Stimulated activated CD8-positive, alpha-beta memory T cell treated with anti-CD3 and anti-CD28 coated beads, Interleukin-4, amount 100 ng/mL, for 4 hours (primary cell): Measurements from ENCODE around the gene ATP6V1C2.
"Not testable (repeated sequence)": the region's sequence is repeated elsewhere in the genome, so short reads cannot be mapped to it uniquely, and the experiment has no call there.

Experiments used
- DNase-seq, 2 donors: peaks; one replicate each; pipeline ENCODE4 v3.0.0-alpha.2; 2020; ENCODE audit warnings: low read depth in 2 of 2, low spot score in 1 of 2

The ATP6V1C2 gene

GRCh38 chr2:10784719-10785118 lies 63.3 kb downstream of the ATP6V1C2 start:
- DNase-seq, result no peak

GRCh38 chr2:10785260-10785659 lies 63.8 kb downstream of the ATP6V1C2 start:
- no peak for DNase-seq

- DNase-seq, result no peak
These were observed 65.0 kb downstream of the ATP6V1C2 start for GRCh38 chr2:10786240-10786982.

- no peak for DNase-seq
These were observed 65.9 kb downstream of the ATP6V1C2 start for GRCh38 chr2:10787176-10787968.

GRCh38 chr2:10788855-10789254 lies 67.4 kb downstream of the ATP6V1C2 start:
- no peak for DNase-seq

- no peak for DNase-seq
These were observed 69.0 kb downstream of the ATP6V1C2 start for GRCh38 chr2:10790228-10790973.

- DNase-seq, result no peak
These were observed 70.7 kb downstream of the ATP6V1C2 start for GRCh38 chr2:10792001-10792634.

- DNase-seq, result no peak
These were observed 71.4 kb downstream of the ATP6V1C2 start for GRCh38 chr2:10792660-10793400.

GRCh38 chr2:10793816-10794215 lies 72.4 kb downstream of the ATP6V1C2 start:
- DNase-seq, result no peak

GRCh38 chr2:10794876-10795275 lies 73.4 kb downstream of the ATP6V1C2 start:
- no peak for DNase-seq

- no peak for DNase-seq
These were observed 74.1 kb downstream of the ATP6V1C2 start for GRCh38 chr2:10795508-10796046.

- no peak for DNase-seq
These were observed 75.3 kb downstream of the ATP6V1C2 start for GRCh38 chr2:10796703-10797102.

- no peak for DNase-seq
These were observed 77.4 kb downstream of the ATP6V1C2 start for GRCh38 chr2:10798783-10799182.

GRCh38 chr2:10800163-10800562 lies 78.7 kb downstream of the ATP6V1C2 start:
- DNase-seq, result no peak

GRCh38 chr2:10802657-10803056 lies 81.2 kb downstream of the ATP6V1C2 start:
- DNase-seq, result no peak

GRCh38 chr2:10805990-10806389 lies 84.6 kb downstream of the ATP6V1C2 start:
- DNase-seq, result not testable (repeated sequence)

- no peak for DNase-seq
These were observed 85.1 kb downstream of the ATP6V1C2 start for GRCh38 chr2:10806543-10806942.

- DNase-seq, result no peak
These were observed 89.1 kb downstream of the ATP6V1C2 start for GRCh38 chr2:10810202-10811161.

GRCh38 chr2:10811517-10811916 lies 90.1 kb downstream of the ATP6V1C2 start:
- DNase-seq, result no peak
